HEK293 (cell line): ENCODE data around the gene MISP3.
"Not testable (repeated sequence)": the region's sequence is repeated elsewhere in the genome, so short reads cannot be mapped to it uniquely, and the experiment has no call there.

Source experiments
- CTCF ChIA-PET: fragments of 350-600 bp; formaldehyde crosslinking; extraction: SDS; loops from one replicate; lab custom pipeline; 2021; ENCODE audit warnings: antibody characterized with exemption; lab: Yijun Ruan, JAX
- POLR2A ChIA-PET: fragments of 300-600 bp; formaldehyde crosslinking; extraction: SDS; loops from one replicate; lab custom pipeline; 2020; ENCODE audit warnings: antibody characterized with exemption, inconsistent platforms; lab: Yijun Ruan, JAX
- H3K27ac ChIP-seq: fragments of 200-500 bp; sonication (Bioruptor generic); 2 replicates; pipeline ENCODE4 v1.5.1; 2014; ENCODE audit warnings: low read depth, low read length, control low read depth, inconsistent platforms; ENCODE audit errors: extremely low read depth
- H3K36me3 ChIP-seq, 2 experiments: fragments of 200-500 bp in 1 of 2; sonication (Bioruptor generic) in 1 of 2; 1 replicate in 1 of 2; 2 replicates in 1 of 2; pipeline ENCODE4 v1.5.1; 2014 to 2017; ENCODE audit warnings: inconsistent platforms in 2 of 2, low read length in 2 of 2; ENCODE audit not compliant: control insufficient read depth in 2 of 2, insufficient read depth in 1 of 2
- H3K4me1 ChIP-seq: fragments of 200-500 bp; sonication (Bioruptor generic); 2 replicates; pipeline ENCODE4 v1.5.1; 2014; ENCODE audit warnings: mild to moderate bottlenecking, low read length, inconsistent platforms; ENCODE audit not compliant: control insufficient read depth, insufficient read depth
- H3K4me3 ChIP-seq: 2 replicates; pipeline ENCODE4 v1.5.1; 2011; ENCODE audit warnings: low read depth, mild to moderate bottlenecking, control low read depth, low read length, moderate library complexity
- H3K9me3 ChIP-seq: fragments of 200-500 bp; sonication (Bioruptor generic); 2 replicates; pipeline ENCODE4 v1.5.1; 2014; ENCODE audit warnings: low read depth, low read length, inconsistent platforms; ENCODE audit not compliant: control insufficient read depth, insufficient read depth
- CTCF ChIP-seq: fragments of 450-650 bp; formaldehyde crosslinking; IDR thresholded peaks from 2 replicates; pipeline ENCODE4 v1.5.1; 2016; ENCODE audit warnings: missing biosample characterization, missing genetic modification characterization
- GLIS2 ChIP-seq: fragments of 450-650 bp; formaldehyde crosslinking; IDR thresholded peaks from 2 replicates; pipeline ENCODE4 v1.5.1; 2016; ENCODE audit warnings: missing biosample characterization, missing genetic modification characterization
- IKZF3 ChIP-seq: fragments of 450-650 bp; IDR thresholded peaks from 2 replicates; pipeline ENCODE4 v1.5.0; 2018; ENCODE audit warnings: missing biosample characterization, mild to moderate bottlenecking, missing genetic modification characterization, moderate library complexity
- SCRT1 ChIP-seq: fragments of 450-650 bp; formaldehyde crosslinking; IDR thresholded peaks from 2 replicates; pipeline ENCODE4 v1.5.1; 2016; ENCODE audit warnings: missing biosample characterization, missing genetic modification characterization, borderline replicate concordance
- SCRT2 ChIP-seq: fragments of 450-650 bp; formaldehyde crosslinking; IDR thresholded peaks from 2 replicates; pipeline ENCODE4 v1.5.1; 2016; ENCODE audit warnings: missing biosample characterization, missing genetic modification characterization
- ZBTB21 ChIP-seq: fragments of 450-650 bp; formaldehyde crosslinking; IDR thresholded peaks from 2 replicates; pipeline ENCODE4 v1.5.1; 2017; ENCODE audit warnings: missing biosample characterization, missing genetic modification characterization
- ZNF121 ChIP-seq: fragments of 450-650 bp; formaldehyde crosslinking; IDR thresholded peaks from 2 replicates; pipeline ENCODE4 v1.5.1; 2016; ENCODE audit warnings: missing biosample characterization, missing genetic modification characterization
- ZNF148 ChIP-seq: fragments of 450-650 bp; formaldehyde crosslinking; IDR thresholded peaks from 2 replicates; pipeline ENCODE4 v1.5.0; 2017; ENCODE audit warnings: missing biosample characterization, missing genetic modification characterization, borderline replicate concordance
- ZNF202 ChIP-seq: fragments of 450-650 bp; formaldehyde crosslinking; IDR thresholded peaks from 2 replicates; pipeline ENCODE4 v1.5.1; 2016; ENCODE audit warnings: missing biosample characterization, missing genetic modification characterization, borderline replicate concordance
- ZNF26 ChIP-seq: fragments of 450-650 bp; formaldehyde crosslinking; IDR thresholded peaks from 2 replicates; pipeline ENCODE4 v1.5.1; 2016; ENCODE audit warnings: missing biosample characterization, missing genetic modification characterization
- ZNF280D ChIP-seq: fragments of 450-650 bp; formaldehyde crosslinking; IDR thresholded peaks from 2 replicates; pipeline ENCODE4 v1.5.1; 2016; ENCODE audit warnings: missing biosample characterization, missing genetic modification characterization
- ZNF335 ChIP-seq: fragments of 450-650 bp; formaldehyde crosslinking; conservative IDR thresholded peaks from 2 replicates; pipeline ENCODE4 v1.5.1; 2016; ENCODE audit warnings: missing biosample characterization, missing genetic modification characterization
- ZNF354C ChIP-seq: fragments of 450-650 bp; formaldehyde crosslinking; IDR thresholded peaks from 2 replicates; pipeline ENCODE4 v1.5.1; 2016; ENCODE audit warnings: missing biosample characterization, missing genetic modification characterization, low read depth, borderline replicate concordance
- ZNF423 ChIP-seq: fragments of 450-650 bp; formaldehyde crosslinking; IDR thresholded peaks from 2 replicates; pipeline ENCODE4 v1.5.1; 2016; ENCODE audit warnings: missing biosample characterization, missing genetic modification characterization
- ZNF501 ChIP-seq: fragments of 450-650 bp; formaldehyde crosslinking; IDR thresholded peaks from 2 replicates; pipeline ENCODE4 v1.5.1; 2016; ENCODE audit warnings: missing biosample characterization, missing genetic modification characterization
- ZNF513 ChIP-seq: fragments of 450-650 bp; IDR thresholded peaks from 2 replicates; pipeline ENCODE4 v1.5.1; 2018; ENCODE audit warnings: missing biosample characterization, missing genetic modification characterization
- ZNF555 ChIP-seq: fragments of 450-650 bp; formaldehyde crosslinking; conservative IDR thresholded peaks from 2 replicates; pipeline ENCODE4 v1.5.1; 2017; ENCODE audit warnings: missing biosample characterization, mild to moderate bottlenecking, missing genetic modification characterization, inconsistent platforms
- ZNF768 ChIP-seq: fragments of 450-650 bp; formaldehyde crosslinking; IDR thresholded peaks from 2 replicates; pipeline ENCODE4 v1.5.1; 2018; ENCODE audit warnings: missing biosample characterization, mild to moderate bottlenecking, missing genetic modification characterization
- ZNF791 ChIP-seq: fragments of 450-650 bp; formaldehyde crosslinking; IDR thresholded peaks from 2 replicates; pipeline ENCODE4 v1.5.1; 2016; ENCODE audit warnings: missing biosample characterization, missing genetic modification characterization
- ZXDB ChIP-seq: fragments of 450-650 bp; formaldehyde crosslinking; IDR thresholded peaks from 2 replicates; pipeline ENCODE4 v1.5.1; 2016; ENCODE audit warnings: missing biosample characterization, missing genetic modification characterization

Gene MISP3

GRCh38 chr19:14023404-14024235 is 49.0 kb upstream of the MISP3 start (continued):
- peak; percentile 66 for TF ChIP-seq CTCF (tag by site-specific recombination)
- 0 out of 2 replicates have a peak, but pooled peaks have one; percentile 14 for TF ChIP-seq ZNF335 (tag by site-specific recombination)
- TF ChIP-seq ZNF280D (tag by site-specific recombination), result no peak
- TF ChIP-seq ZNF423, result no peak
- no peak for TF ChIP-seq ZNF202 (tag by site-specific recombination)
- TF ChIP-seq ZNF26, result no peak
- TF ChIP-seq ZNF354C (tag by site-specific recombination), result no peak
- TF ChIP-seq ZNF768 (tag by site-specific recombination), result peak; percentile 80
- no peak for TF ChIP-seq ZNF501 (tag by site-specific recombination)

GRCh38 chr19:14026652-14027192 is 45.9 kb upstream of the MISP3 start:
- H3K4me3 ChIP-seq, POLR2A ChIA-PET, H3K36me3 ChIP-seq, H3K27ac ChIP-seq, H3K9me3 ChIP-seq, H3K4me1 ChIP-seq: not testable (repeated sequence)
- CTCF ChIA-PET, result interaction anchor here (0.7 to 1.4 kb wide), 4 partner anchors 8 to 143 kb away, joined by 3 to 4 read pairs (median 4); no protein-coding TSS in a partner anchor
- TF ChIP-seq SCRT1, result peak; percentile 23; the same call in 1 of the 2 replicates
- TF ChIP-seq ZNF121 (tag by site-specific recombination), result peak; percentile 50; the same call in 1 of the 2 replicates
- peak; percentile 51 for TF ChIP-seq SCRT2 (tag by site-specific recombination)

- no peak within 1 kb of the TSS for H3K27ac ChIP-seq
- H3K4me3 ChIP-seq, result no peak within 1 kb of the TSS
- no peaks in the 10 kb centered on the region for H3K36me3 ChIP-seq
- ChIA-PET CTCF (interaction anchor here (0.5 to 1.4 kb wide), 5 partner anchors 9 to 1034 kb away, joined by 3 to 5 read pairs (median 3); partner anchors contain the start of gene RFX1), POLR2A (no interaction called here)
- H3K4me1 ChIP-seq, result no peaks in the 10 kb centered on the region
- H3K9me3 ChIP-seq, result no peaks in the 10 kb centered on the region
- TF ChIP-seq ZBTB21 (tag by site-specific recombination) (no peak), ZNF791 (tag by site-specific recombination) (no peak), ZNF513 (tag by site-specific recombination) (no peak), ZXDB (no peak), ZNF335 (tag by site-specific recombination) (no peak), GLIS2 (tag by site-specific recombination) (no peak), ZNF148 (no peak), ZNF768 (tag by site-specific recombination) (no peak), IKZF3 (no peak), ZNF555 (tag by site-specific recombination) (no peak)
Observed at GRCh38 chr19:14027856-14028450, 44.6 kb upstream of the MISP3 start, which contains the start of gene RLN3. Gene RLN3, plus strand, starts transcription at chr19:14028148. Its CDS starts 57 bp downstream, at chr19:14028205.
